Astrocyte of the cerebellum (primary cell): ENCODE data around the gene GCN1.

Experiments
- DNase-seq: peaks from one replicate; pipeline ENCODE4 v3.0.0-alpha.2; 2011; ENCODE audit warnings: low read depth
- H3K4me3 ChIP-seq: 2 replicates; pipeline ENCODE4 v1.5.1; 2011; ENCODE audit warnings: mild to moderate bottlenecking, low read depth, low read length, moderate library complexity
- CTCF ChIP-seq: IDR thresholded peaks from 2 replicates; pipeline ENCODE4 v1.5.1; 2012; ENCODE audit warnings: low read length, low read depth, moderate library complexity, mild to moderate bottlenecking; ENCODE audit errors: missing control alignments
- in situ Hi-C: cut with HindIII; loops from 2 replicates; pipeline ENCODE4 v1.10.0; 2017; ENCODE audit warnings: low sequenced_read_pairs

GCN1 gene

GRCh38 chr12:120115066-120115465 lies 79.4 kb downstream of the GCN1 start:
- H3K4me3 ChIP-seq: peak overlapping the region; percentile 89
- TF ChIP-seq CTCF: no peak
- DNase-seq: peak; percentile 75
- in situ Hi-C loops: no loop called here

GRCh38 chr12:120110550-120111501 lies 83.7 kb downstream of the GCN1 start:
- no peak for DNase-seq
- no peak overlapping the region for H3K4me3 ChIP-seq
- in situ Hi-C loops: no loop called here
- TF ChIP-seq CTCF: no peak

GRCh38 chr12:120109570-120110267 lies 84.8 kb downstream of the GCN1 start:
- DNase-seq: no peak
- no peak for TF ChIP-seq CTCF
- in situ Hi-C loops: no loop called here
- H3K4me3 ChIP-seq: no peak overlapping the region

GRCh38 chr12:120106151-120106550 lies 88.4 kb downstream of the GCN1 start:
- in situ Hi-C loops: no loop called here
- H3K4me3 ChIP-seq: no peak overlapping the region
- no peak for TF ChIP-seq CTCF
- no peak for DNase-seq

GRCh38 chr12:120103371-120103770 lies 91.1 kb downstream of the GCN1 start:
- H3K4me3 ChIP-seq: no peak overlapping the region
- no peak for TF ChIP-seq CTCF
- in situ Hi-C loops: no loop called here
- DNase-seq: no peak

- no peak for DNase-seq
- in situ Hi-C loops: no loop called here
- TF ChIP-seq CTCF: no peak
- no peak overlapping the region for H3K4me3 ChIP-seq
Measured at GRCh38 chr12:120103044-120103338, 91.5 kb downstream of the GCN1 start.
